SU-DHL-6 (cell line): ENCODE data around the gene C17orf114.

ENCODE experiments used
- CTCF ChIP-seq: fragments of 200-600 bp; sonication (generic); IDR thresholded peaks from one replicate; pipeline ENCODE4 v1.5.1; 2017; ENCODE audit warnings: antibody characterized with exemption, mild to moderate bottlenecking, low read length, moderate library complexity; ENCODE audit not compliant: insufficient read depth, poor library complexity, severe bottlenecking
- EZH2phosphoT487 ChIP-seq: fragments of 200-600 bp; sonication (generic), shearing (Covaris generic); conservative IDR thresholded peaks from 2 replicates; pipeline ENCODE4 v1.6.1; 2018; ENCODE audit warnings: mild to moderate bottlenecking, antibody characterized with exemption, low read length, moderate library complexity, mixed read lengths

GRCh38 chr17:4786516-4786915, 15.6 kb downstream of the C17orf114 start:
- TF ChIP-seq CTCF (no peak), EZH2phosphoT487 (no peak)
